ENCODE measurements around the gene PRELP.
"Not testable (repeated sequence)": the region's sequence is repeated elsewhere in the genome, so short reads cannot be mapped to it uniquely, and the experiment has no call there.

Gene PRELP

GRCh38 chr1:203509135-203509534, 33.5 kb downstream of the PRELP start:
- no peak for DNase-seq

GRCh38 chr1:203511513-203511912, 35.9 kb downstream of the PRELP start:
- DNase-seq, result no peak

GRCh38 chr1:203511930-203512329, 36.3 kb downstream of the PRELP start:
- no peak for DNase-seq

GRCh38 chr1:203512517-203512847, 36.9 kb downstream of the PRELP start:
- no peak for DNase-seq

GRCh38 chr1:203512848-203513584, 37.4 kb downstream of the PRELP start:
- DNase-seq, result peak; percentile 84 to 92

- no peak for DNase-seq
Observed at GRCh38 chr1:203513585-203514031, 38.0 kb downstream of the PRELP start.

GRCh38 chr1:203516184-203516583, 40.6 kb downstream of the PRELP start:
- DNase-seq, result no peak

- DNase-seq, result peak in 1 of 2 donors; percentile 35
Observed at GRCh38 chr1:203516906-203517305, 41.3 kb downstream of the PRELP start.

GRCh38 chr1:203517426-203518110, 42.0 kb downstream of the PRELP start:
- DNase-seq, result peak; percentile 61 to 88

- not testable (repeated sequence) for DNase-seq
Observed at GRCh38 chr1:203518139-203518538, 42.5 kb downstream of the PRELP start.

GRCh38 chr1:203518541-203518940, 42.9 kb downstream of the PRELP start:
- DNase-seq, result no peak

- no peak for DNase-seq
Observed at GRCh38 chr1:203519053-203519840, 43.6 kb downstream of the PRELP start.

GRCh38 chr1:203519896-203520295, 44.3 kb downstream of the PRELP start:
- DNase-seq, result no peak

- peak; percentile 70 to 76 for DNase-seq
Observed at GRCh38 chr1:203520315-203520714, 44.7 kb downstream of the PRELP start.

- no peak for DNase-seq
Observed at GRCh38 chr1:203521074-203521794, 45.6 kb downstream of the PRELP start.

GRCh38 chr1:203521812-203522211, 46.2 kb downstream of the PRELP start:
- no peak for DNase-seq

GRCh38 chr1:203522237-203522636, 46.6 kb downstream of the PRELP start:
- no peak for DNase-seq

GRCh38 chr1:203523667-203524066, 48.1 kb downstream of the PRELP start:
- DNase-seq, result no peak

GRCh38 chr1:203524152-203524551, 48.5 kb downstream of the PRELP start:
- peak in 1 of 2 donors; percentile 54 for DNase-seq

GRCh38 chr1:203524824-203525223, 49.2 kb downstream of the PRELP start:
- DNase-seq, result no peak

- DNase-seq, result no peak
Observed at GRCh38 chr1:203525685-203526084, 50.1 kb downstream of the PRELP start.

GRCh38 chr1:203526130-203526529, 50.5 kb downstream of the PRELP start:
- peak in 1 of 2 donors; percentile 29 for DNase-seq

GRCh38 chr1:203526572-203526971, 51.0 kb downstream of the PRELP start:
- no peak for DNase-seq
